Measurements from ENCODE around the gene PPARG.

- TF ChIP-seq, protein P1, sequence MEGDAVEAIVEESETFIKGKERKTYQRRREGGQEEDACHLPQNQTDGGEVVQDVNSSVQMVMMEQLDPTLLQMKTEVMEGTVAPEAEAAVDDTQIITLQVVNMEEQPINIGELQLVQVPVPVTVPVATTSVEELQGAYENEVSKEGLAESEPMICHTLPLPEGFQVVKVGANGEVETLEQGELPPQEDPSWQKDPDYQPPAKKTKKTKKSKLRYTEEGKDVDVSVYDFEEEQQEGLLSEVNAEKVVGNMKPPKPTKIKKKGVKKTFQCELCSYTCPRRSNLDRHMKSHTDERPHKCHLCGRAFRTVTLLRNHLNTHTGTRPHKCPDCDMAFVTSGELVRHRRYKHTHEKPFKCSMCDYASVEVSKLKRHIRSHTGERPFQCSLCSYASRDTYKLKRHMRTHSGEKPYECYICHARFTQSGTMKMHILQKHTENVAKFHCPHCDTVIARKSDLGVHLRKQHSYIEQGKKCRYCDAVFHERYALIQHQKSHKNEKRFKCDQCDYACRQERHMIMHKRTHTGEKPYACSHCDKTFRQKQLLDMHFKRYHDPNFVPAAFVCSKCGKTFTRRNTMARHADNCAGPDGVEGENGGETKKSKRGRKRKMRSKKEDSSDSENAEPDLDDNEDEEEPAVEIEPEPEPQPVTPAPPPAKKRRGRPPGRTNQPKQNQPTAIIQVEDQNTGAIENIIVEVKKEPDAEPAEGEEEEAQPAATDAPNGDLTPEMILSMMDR (IDR thresholded peaks at IDR 0.05): no peak
- no peak for TF ChIP-seq POLR2A (IDR thresholded peaks at IDR 0.05)
Observed at GRCh38 chr3:12477256-12477655, 188.4 kb downstream of the PPARG start.
